Vagina (tissue), 2 donors: ENCODE measurements around the gene CUL9. TPM values are rescaled to one million over a fixed set of nuclear protein-coding genes. Genes with fewer than 3 reads are reported as not detected.

ENCODE experiments used
- DNase-seq, 2 donors: peaks; one replicate each; pipeline ENCODE4 v3.0.0-alpha.2; 2017; ENCODE audit errors: extremely low spot score in 2 of 2
- H3K27ac ChIP-seq: fragments of 200-600 bp; sonication (generic); one replicate; pipeline ENCODE4 v1.5.1; 2019
- H3K27me3 ChIP-seq: fragments of 200-600 bp; sonication (generic); one replicate; pipeline ENCODE4 v1.5.1; 2019
- H3K36me3 ChIP-seq, 2 donors: fragments of 200-600 bp; sonication (generic); one replicate each; pipeline ENCODE4 v1.5.1; 2017 to 2019
- H3K4me1 ChIP-seq: fragments of 200-600 bp; sonication (generic); one replicate; pipeline ENCODE4 v1.5.1; 2019
- H3K4me3 ChIP-seq, 2 donors: fragments of 200-600 bp; sonication (generic); 1 replicate in 1 of 2; 2 replicates in 1 of 2; pipeline ENCODE4 v1.5.1; 2016 to 2019
- H3K9me3 ChIP-seq: fragments of 200-600 bp; sonication (generic); one replicate; pipeline ENCODE4 v1.5.1; 2019
- POLR2A ChIP-seq, 2 donors: fragments of 450-650 bp; IDR thresholded peaks; one replicate each; pipeline ENCODE4 v1.6.1; 2017; ENCODE audit warnings: antibody characterized with exemption in 2 of 2, mild to moderate bottlenecking in 2 of 2, moderate library complexity in 2 of 2
- POLR2AphosphoS5 ChIP-seq, 2 donors: sonication (generic); formaldehyde crosslinking; IDR thresholded peaks; one replicate each; pipeline ENCODE4 v1.9.0; 2017; ENCODE audit warnings: antibody characterized with exemption in 2 of 2, mild to moderate bottlenecking in 2 of 2, low read depth in 1 of 2; ENCODE audit not compliant: insufficient read depth in 1 of 2
- intact Hi-C: fragments of 100-400 bp; cut with DNase I; formaldehyde crosslinking; loops from one replicate; pipeline ENCODE4 v1.15.1; 2023
- total RNA-seq: library from RNA; depleted of rRNA; stranded (reverse); fragments of >200 nt; gene quantifications from one replicate; pipeline ENCODE4 v1.2.3, GENCODE V29; 2016
- TF ChIP-seq, protein P1 (sequence below), 3 experiments: fragments of 450-650 bp in 2 of 3; fragments of 200-600 bp in 1 of 3; sonication (generic) in 1 of 3; IDR thresholded peaks; one replicate each; pipeline ENCODE4 v1.5.1; 2017 to 2019; ENCODE audit warnings: antibody characterized with exemption in 3 of 3, mild to moderate bottlenecking in 2 of 3, moderate library complexity in 2 of 3

CUL9 gene
- total RNA-seq, 1 donor from 2014 or later, result 49.1 TPM

DNA sequence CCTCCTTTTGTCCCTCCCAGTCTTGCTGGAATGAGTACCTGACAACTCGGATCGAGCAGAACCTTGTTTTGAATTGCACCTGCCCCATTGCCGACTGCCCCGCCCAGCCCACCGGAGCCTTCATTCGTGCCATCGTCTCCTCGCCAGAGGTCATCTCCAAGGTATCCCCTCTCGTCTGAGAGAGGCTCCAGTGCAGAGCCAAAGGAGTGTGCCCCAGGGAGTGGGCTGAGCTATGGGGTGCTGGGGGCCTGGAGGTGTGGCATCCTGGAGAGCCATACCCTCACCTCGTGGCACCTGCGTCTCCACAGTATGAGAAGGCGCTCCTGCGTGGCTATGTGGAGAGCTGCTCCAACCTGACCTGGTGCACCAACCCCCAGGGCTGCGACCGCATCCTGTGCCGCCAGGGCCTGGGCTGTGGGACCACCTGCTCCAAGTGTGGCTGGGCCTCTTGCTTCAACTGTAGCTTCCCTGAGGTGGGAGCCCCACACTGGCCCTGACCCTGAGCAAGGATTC lies 38.5 kb downstream of the CUL9 start:
- Histone ChIP-seq H3K4me3 (no peak overlapping the region), H3K36me3 (peaks cover 0 to 40% of the 10 kb centered on the region in 2 donors), H3K9me3 (no peaks in the 10 kb centered on the region), H3K4me1 (no peaks in the 10 kb centered on the region), H3K27ac (no peak overlapping the region), H3K27me3 (no peaks in the 10 kb centered on the region)
- DNase-seq, result no peak
- TF ChIP-seq, protein P1, sequence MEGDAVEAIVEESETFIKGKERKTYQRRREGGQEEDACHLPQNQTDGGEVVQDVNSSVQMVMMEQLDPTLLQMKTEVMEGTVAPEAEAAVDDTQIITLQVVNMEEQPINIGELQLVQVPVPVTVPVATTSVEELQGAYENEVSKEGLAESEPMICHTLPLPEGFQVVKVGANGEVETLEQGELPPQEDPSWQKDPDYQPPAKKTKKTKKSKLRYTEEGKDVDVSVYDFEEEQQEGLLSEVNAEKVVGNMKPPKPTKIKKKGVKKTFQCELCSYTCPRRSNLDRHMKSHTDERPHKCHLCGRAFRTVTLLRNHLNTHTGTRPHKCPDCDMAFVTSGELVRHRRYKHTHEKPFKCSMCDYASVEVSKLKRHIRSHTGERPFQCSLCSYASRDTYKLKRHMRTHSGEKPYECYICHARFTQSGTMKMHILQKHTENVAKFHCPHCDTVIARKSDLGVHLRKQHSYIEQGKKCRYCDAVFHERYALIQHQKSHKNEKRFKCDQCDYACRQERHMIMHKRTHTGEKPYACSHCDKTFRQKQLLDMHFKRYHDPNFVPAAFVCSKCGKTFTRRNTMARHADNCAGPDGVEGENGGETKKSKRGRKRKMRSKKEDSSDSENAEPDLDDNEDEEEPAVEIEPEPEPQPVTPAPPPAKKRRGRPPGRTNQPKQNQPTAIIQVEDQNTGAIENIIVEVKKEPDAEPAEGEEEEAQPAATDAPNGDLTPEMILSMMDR (IDR thresholded peaks at IDR 0.05), result no peak
- TF ChIP-seq POLR2AphosphoS5 (IDR thresholded peaks at IDR 0.05; ENCODE audit: insufficient read depth in 1 of 2, low read depth in 1 of 2), result no peak
- no peak for TF ChIP-seq POLR2A (IDR thresholded peaks at IDR 0.05)
- intact Hi-C loops, result no loop called here

DNA sequence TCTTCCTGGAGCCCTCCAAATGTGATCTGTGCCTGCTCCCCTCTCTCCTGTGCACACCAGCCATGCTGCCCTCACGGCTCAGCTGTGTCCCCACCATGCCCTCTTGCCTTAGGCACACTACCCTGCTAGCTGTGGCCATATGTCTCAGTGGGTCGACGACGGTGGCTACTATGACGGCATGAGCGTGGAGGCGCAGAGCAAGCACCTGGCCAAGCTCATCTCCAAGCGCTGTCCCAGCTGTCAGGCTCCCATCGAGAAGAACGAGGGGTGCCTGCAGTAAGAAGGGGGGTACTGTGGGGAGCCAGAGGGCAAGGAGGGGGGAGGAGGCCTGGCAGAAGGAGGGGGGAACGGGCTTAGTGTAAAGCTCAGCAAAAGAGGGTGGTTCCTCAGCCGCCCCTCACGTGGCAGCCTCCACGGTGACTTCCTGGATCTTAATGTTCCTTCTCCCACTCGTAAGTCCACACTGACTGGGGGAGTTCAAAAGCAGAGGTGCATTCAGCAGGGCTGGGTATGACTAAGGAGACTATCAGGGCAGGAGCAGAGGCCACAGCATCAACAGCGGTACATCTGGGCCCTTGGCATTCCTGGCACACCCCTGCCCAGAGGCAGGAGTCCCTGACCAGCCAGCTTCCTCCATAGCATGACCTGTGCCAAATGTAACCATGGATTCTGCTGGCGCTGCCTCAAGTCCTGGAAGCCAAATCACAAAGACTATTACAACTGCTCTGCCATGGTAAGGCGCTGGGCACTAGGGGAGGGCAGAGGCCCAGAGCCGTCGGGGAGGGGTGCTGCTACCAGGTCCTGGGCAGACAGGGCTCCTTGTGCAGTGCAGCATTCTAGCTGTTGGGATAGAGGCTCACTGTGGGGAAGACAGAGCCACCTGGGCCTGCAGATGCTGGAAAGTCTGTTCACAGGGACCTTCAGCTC lies 39.3 kb downstream of the CUL9 start:
- no peaks in the 10 kb centered on the region for H3K9me3 ChIP-seq
- no peaks in the 10 kb centered on the region for H3K27me3 ChIP-seq
- intact Hi-C loops, result no loop called here
- peaks cover 0 to 32% of the 10 kb centered on the region in 2 donors for H3K36me3 ChIP-seq
- TF ChIP-seq POLR2A (IDR thresholded peaks at IDR 0.05) (no peak), POLR2AphosphoS5 (IDR thresholded peaks at IDR 0.05; ENCODE audit: insufficient read depth in 1 of 2, low read depth in 1 of 2) (no peak)
- TF ChIP-seq, protein P1 (IDR thresholded peaks at IDR 0.05), result no peak
- no peak for DNase-seq
- no peak overlapping the region for H3K27ac ChIP-seq
- no peaks in the 10 kb centered on the region for H3K4me1 ChIP-seq
- no peak overlapping the region for H3K4me3 ChIP-seq

DNA sequence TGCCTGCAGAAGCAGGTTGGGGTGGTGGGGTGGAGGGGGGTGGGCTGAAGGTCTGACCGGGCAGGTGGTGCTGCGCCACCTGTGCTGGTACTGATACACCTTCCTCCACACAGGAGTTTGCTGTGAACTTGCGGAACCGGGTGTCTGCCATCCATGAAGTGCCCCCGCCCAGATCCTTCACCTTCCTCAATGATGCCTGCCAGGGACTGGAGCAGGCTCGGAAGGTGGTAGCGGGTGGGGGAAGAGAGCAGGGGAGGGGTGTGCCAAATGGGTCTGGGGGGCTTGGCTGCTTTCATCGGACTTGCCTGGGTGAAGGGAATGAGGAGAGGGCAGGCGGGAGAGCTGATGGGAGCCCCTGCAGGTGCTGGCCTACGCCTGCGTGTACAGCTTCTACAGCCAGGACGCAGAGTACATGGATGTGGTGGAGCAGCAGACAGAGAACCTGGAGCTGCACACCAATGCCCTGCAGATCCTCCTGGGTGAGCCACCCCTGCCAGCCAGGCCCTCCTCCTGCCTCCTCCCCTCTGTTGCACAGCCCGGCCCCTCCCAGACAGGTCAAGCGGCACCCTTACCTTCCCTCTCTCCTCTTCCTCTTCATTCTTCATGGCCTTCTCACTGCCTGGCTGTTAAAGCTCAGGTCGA lies 40.5 kb downstream of the CUL9 start:
- H3K36me3 ChIP-seq, result peaks cover 0 to 22% of the 10 kb centered on the region in 2 donors
- H3K4me1 ChIP-seq, result no peaks in the 10 kb centered on the region
- TF ChIP-seq, protein P1 (IDR thresholded peaks at IDR 0.05), result no peak
- TF ChIP-seq POLR2A (IDR thresholded peaks at IDR 0.05), result no peak
- TF ChIP-seq POLR2AphosphoS5 (IDR thresholded peaks at IDR 0.05; ENCODE audit: insufficient read depth in 1 of 2, low read depth in 1 of 2), result no peak
- DNase-seq, result no peak
- intact Hi-C loops, result no loop called here
- no peak overlapping the region for H3K27ac ChIP-seq
- no peaks in the 10 kb centered on the region for H3K27me3 ChIP-seq
- H3K9me3 ChIP-seq, result no peaks in the 10 kb centered on the region
- no peak overlapping the region for H3K4me3 ChIP-seq

DNA sequence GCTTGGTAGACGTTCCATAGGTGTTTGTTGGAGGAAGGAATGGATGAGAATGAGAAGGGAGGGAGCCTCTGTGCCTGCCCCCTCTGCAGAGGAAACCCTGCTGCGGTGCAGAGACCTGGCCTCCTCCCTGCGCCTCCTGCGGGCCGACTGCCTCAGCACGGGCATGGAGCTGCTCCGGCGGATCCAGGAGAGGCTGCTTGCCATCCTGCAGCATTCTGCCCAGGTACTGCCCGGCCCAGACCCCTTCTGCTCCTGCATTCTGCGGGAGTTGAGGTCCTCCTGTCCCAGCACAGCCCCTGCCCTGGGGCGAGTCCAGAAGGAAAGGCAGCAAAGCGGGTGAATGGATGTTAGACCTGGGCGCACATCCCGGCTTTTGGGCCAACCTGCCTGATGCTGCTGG lies 41.2 kb downstream of the CUL9 start:
- intact Hi-C loops, result no loop called here
- H3K27me3 ChIP-seq, result no peaks in the 10 kb centered on the region
- TF ChIP-seq POLR2AphosphoS5 (IDR thresholded peaks at IDR 0.05; ENCODE audit: insufficient read depth in 1 of 2, low read depth in 1 of 2) (no peak), POLR2A (IDR thresholded peaks at IDR 0.05) (no peak)
- TF ChIP-seq, protein P1 (IDR thresholded peaks at IDR 0.05), result no peak
- H3K27ac ChIP-seq, result no peak overlapping the region
- H3K36me3 ChIP-seq, result peaks cover 0 to 22% of the 10 kb centered on the region in 2 donors
- no peak overlapping the region for H3K4me3 ChIP-seq
- no peaks in the 10 kb centered on the region for H3K9me3 ChIP-seq
- no peak for DNase-seq
- peaks cover under 1% of the 10 kb centered on the region for H3K4me1 ChIP-seq
